ENCODE measurements around the gene OBSL1.

The OBSL1 gene

DNA sequence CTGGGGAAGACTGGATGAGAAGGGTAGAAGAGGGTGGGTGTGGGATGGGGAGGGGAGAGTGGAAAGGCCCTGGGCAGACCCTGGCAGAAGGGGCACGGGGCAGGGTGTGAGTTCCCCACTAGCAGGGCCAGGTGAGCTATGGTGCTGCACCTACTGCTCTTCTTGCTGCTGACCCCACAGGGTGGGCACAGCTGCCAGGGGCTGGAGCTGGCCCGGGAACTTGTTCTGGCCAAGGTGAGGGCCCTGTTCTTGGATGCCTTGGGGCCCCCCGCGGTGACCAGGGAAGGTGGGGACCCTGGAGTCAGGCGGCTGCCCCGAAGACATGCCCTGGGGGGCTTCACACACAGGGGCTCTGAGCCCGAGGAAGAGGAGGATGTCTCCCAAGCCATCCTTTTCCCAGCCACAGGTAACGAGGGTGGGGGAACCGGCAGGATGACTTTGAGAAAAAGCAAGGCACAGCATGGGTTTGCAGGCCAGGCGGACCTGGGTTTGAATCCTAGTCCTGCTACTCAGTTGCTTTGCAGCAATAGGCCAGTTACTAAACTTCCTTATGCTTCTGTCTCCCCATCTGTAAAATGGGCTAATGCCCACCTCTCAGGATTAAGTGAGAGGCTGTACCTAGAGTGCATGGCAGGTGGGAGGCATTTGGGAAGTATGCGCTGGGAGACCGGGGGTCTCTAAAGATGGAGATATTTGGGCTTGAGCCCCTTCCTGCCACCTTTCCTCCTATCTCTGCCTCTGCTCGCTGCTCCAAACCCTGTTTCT is 1.1 kb upstream of the OBSL1 start, which contains the start of gene INHA:
Gene INHA (plus strand): TSS at position 74 of the 765 bp plus-strand sequence. CDS start 65 bp downstream, at position 139.
- TF ChIP-seq, protein P1, sequence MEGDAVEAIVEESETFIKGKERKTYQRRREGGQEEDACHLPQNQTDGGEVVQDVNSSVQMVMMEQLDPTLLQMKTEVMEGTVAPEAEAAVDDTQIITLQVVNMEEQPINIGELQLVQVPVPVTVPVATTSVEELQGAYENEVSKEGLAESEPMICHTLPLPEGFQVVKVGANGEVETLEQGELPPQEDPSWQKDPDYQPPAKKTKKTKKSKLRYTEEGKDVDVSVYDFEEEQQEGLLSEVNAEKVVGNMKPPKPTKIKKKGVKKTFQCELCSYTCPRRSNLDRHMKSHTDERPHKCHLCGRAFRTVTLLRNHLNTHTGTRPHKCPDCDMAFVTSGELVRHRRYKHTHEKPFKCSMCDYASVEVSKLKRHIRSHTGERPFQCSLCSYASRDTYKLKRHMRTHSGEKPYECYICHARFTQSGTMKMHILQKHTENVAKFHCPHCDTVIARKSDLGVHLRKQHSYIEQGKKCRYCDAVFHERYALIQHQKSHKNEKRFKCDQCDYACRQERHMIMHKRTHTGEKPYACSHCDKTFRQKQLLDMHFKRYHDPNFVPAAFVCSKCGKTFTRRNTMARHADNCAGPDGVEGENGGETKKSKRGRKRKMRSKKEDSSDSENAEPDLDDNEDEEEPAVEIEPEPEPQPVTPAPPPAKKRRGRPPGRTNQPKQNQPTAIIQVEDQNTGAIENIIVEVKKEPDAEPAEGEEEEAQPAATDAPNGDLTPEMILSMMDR (IDR thresholded peaks at IDR 0.05; ENCODE audit: low read depth, low read length, missing control alignments), result no peak
- no peak for DNase-seq (ENCODE audit: low read depth)
- no peak within 1 kb of the TSS for H3K4me3 ChIP-seq (ENCODE audit: low read depth, low read length)

DNA sequence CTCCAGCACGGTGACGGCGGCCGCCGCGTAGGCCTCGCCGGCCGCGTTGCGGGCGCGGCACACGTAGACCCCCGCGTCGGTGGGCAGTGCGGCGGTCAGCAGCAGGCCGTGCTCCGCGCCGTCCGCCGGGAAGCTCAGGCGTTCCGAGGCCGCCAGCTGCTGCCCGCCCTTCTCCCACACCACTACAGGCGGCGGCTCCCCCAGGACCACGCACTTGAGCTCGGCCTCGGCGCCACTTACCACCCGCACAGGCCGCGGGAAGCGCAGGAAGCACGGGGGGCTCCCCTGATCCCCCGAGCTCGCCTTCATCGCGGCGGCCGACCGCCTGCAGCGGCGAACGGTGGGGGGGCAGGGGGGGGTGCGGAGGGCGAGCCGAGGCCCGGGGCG is 422 bp downstream of the OBSL1 start:
- no peak for DNase-seq (ENCODE audit: low read depth)
- TF ChIP-seq, protein P1 (IDR thresholded peaks at IDR 0.05; ENCODE audit: low read depth, low read length, missing control alignments), result no peak
- no peak overlapping the region for H3K4me3 ChIP-seq (ENCODE audit: low read depth, low read length)

DNA sequence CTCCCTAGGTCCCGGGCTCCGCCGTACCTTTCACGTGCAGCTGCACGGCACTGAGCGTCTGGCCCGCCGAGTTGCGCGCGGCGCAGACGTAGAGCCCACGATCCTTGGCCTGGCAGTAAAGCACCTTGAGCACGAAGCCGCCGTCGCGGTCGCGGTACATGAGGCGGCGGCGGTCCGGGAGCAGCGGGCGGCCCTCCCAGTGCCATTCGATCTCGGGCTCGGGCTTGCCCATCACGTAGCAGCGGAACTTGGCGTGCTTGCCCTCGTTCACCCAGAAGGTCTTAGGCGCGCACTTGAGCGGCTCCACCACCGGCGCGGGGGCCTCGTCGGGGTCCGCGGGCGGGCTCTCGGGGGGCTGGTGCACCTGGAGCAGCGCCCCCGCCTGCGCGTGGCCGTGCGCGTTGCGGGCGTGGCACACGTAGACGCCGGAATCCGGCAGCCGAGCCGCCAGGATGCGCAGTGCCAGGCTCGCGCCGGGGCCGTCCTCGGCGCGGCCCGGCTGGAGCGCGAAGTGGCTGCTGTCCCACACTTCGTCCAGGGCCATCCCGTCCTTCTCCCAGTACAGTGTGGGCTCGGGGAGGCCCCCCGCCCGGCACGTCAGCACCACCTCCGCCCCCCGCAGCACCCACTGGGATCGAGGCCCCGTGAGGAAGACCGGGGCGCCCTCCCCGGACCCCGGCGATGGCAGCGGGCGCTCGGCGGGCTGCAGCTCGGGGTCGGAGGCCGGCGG is 980 bp downstream of the OBSL1 start:
- TF ChIP-seq, protein P1 (IDR thresholded peaks at IDR 0.05; ENCODE audit: low read depth, low read length, missing control alignments), result no peak
- no peak overlapping the region for H3K4me3 ChIP-seq (ENCODE audit: low read depth, low read length)
- no peak for DNase-seq (ENCODE audit: low read depth)

DNA sequence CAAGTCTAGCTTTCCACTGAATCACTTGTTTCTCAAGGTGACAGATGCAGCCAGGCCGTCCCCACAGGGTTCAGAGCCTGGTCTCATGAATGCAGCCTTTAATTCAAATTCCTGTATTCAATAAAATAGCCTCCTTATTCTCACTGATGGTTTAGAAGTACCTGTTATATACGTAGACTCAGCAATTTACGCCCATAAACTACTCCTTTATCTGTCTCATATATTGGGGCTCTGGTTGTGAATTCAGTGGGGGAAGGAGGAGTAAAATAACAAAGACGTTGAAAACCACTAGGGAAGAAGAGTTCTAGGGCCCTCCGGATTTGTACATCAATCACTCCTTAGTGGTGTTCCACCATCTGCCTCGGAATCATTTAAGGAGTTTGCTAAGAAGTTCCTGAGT is 1.7 kb downstream of the OBSL1 start:
- no peak overlapping the region for H3K4me3 ChIP-seq (ENCODE audit: low read depth, low read length)
- TF ChIP-seq, protein P1 (IDR thresholded peaks at IDR 0.05; ENCODE audit: low read depth, low read length, missing control alignments), result no peak
- no peak for DNase-seq (ENCODE audit: low read depth)

DNA sequence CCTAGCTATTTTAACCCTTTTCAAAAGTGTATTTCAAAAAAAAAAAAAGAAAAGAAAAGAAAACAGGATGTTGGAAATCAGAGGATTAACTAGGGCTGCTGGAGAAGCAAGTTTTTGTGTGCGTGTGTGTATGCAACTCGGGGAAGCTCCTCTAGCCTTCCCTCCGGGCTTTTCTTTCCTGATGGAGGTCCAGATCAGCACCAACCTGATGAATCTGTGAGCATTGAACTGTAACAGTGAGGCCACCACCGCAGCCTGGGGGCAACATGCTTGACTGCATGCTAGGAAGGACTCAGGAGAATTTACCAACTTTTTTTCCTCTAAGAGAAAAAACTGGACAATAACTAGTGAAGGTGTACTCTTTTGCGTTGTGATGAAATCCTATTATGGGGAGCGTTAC is 2.3 kb downstream of the OBSL1 start:
- no peak overlapping the region for H3K4me3 ChIP-seq (ENCODE audit: low read depth, low read length)
- TF ChIP-seq, protein P1 (IDR thresholded peaks at IDR 0.05; ENCODE audit: low read depth, low read length, missing control alignments), result no peak
- DNase-seq (ENCODE audit: low read depth), result no peak

DNA sequence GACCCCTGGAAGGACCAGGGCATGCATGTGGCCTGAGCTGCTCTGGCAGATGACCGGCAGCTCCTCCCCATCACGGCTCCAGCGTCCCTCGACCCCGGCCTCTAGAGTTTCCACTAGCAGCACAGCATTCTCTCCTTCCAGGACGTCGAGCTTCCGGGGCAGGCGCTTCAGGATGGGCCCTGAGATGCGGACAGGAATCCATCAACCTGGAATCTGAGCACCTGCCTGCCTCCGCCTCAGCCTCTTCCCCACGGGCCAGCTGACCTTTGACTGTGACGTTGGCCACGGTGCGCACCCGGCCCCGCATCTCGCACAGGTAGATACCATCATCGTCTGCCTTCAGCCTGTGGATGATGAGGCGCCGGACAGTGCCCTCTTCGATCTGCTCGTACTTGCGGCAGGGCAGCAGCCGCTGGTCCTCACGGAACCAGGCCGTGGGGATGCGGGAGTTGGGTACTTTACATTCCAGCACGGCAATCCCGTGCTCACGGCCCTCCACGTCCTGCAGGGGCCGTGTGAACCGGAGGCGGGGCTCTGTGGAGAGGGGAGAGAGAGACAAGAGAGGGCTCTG is 3.5 kb downstream of the OBSL1 start:
- TF ChIP-seq, protein P1 (IDR thresholded peaks at IDR 0.05; ENCODE audit: low read depth, low read length, missing control alignments), result no peak
- H3K4me3 ChIP-seq (ENCODE audit: low read depth, low read length), result no peak overlapping the region
- DNase-seq (ENCODE audit: low read depth), result no peak

All from GM12864 (cell line).